ENCODE measurements around the gene RETREG1.

DNA sequence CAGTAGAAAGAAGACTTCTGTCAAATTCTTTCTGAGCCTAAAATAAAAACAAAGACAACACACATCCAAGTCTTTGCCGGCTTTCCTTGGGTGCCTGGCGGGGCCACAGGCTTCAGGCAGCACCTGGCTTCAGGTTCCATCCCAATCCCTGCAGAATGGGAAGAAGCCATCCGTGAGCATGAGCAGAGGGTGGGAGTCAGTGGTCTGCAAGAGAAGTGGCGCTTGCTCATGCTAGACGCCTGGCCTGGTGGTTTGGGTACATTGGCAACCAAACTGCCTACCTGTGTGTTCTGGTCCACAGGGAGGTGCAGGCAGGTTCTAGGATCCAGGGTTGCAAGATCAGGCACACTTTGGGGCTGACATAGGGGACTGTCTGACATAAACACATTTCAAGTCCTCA, 47.6 kb upstream of the RETREG1 start:
- TF ChIP-seq EZH2 (optimal IDR thresholded peaks at IDR 0.05; ENCODE audit: low read depth, low read length) (no peak), CTCF (IDR thresholded peaks at IDR 0.05; ENCODE audit: low read length) (no peak)
